Activated T-helper 1 cell treated with Interleukin-2 at 50 U/mL for 16 hours (primary cell): ENCODE results near the gene GPA33.

ENCODE experiments used
- DNase-seq: peaks from one replicate; pipeline ENCODE4 v3.0.0-alpha.2; 2020; ENCODE audit warnings: low read depth

GPA33 gene

DNA sequence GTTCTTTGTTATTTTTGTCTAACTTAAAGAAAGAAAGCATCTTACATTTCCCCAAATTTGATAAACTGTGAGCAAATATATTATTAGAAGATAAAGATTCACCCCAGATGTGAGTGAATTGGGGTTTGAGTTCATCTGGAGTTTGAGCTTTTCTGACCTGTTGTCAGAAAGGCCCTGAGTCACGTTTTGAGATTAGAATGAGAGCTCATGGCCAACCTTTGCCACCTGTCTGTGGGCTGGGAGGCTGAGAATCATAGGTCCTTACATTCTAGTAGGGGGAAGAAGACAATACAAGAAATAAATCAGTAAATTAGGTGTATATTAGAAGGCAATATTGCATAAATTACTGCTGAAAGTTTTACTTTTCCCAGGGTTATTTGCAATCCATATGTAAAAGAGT is 26.0 kb upstream of the GPA33 start:
- DNase-seq = no peak

DNA sequence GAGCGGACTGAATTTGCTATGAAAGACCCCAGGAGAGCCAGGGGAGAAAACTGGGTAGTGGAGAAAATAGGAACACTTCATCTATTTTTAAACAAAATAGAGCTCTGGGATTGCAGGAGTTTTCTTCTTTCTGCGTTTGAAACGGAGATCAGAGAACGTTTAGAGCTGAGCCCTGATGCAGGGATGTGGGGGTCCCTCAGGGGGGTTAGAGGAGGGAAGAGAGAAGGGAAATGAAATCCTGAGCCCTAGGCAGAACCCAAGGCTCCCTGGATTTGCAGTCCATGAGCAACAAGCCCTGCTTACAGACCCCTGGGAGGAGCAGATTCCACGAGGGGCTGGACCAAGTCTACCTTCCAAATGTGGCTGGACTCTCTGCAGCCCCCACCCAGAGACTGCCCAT is 25.5 kb upstream of the GPA33 start:
- no peak for DNase-seq

DNA sequence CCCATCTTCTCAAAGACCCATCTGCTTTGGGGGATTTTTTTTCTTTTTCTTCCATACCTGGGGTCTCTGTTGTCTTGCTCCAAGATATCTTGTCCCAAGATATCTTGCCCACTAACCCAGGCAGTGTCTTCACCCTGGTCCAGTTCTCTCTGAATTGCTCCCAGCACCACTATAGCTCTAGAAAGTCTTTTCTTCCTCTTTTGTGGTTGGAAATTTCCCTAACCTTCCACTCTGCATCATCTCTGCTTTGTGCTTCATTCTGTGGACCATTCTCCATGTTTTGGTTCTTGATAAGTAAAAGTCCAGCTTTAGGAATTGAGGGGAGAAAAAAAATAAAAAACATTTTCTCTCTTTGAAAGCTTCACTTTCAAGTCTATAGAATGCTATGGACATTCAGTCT is 24.5 kb upstream of the GPA33 start:
- no peak for DNase-seq

DNA sequence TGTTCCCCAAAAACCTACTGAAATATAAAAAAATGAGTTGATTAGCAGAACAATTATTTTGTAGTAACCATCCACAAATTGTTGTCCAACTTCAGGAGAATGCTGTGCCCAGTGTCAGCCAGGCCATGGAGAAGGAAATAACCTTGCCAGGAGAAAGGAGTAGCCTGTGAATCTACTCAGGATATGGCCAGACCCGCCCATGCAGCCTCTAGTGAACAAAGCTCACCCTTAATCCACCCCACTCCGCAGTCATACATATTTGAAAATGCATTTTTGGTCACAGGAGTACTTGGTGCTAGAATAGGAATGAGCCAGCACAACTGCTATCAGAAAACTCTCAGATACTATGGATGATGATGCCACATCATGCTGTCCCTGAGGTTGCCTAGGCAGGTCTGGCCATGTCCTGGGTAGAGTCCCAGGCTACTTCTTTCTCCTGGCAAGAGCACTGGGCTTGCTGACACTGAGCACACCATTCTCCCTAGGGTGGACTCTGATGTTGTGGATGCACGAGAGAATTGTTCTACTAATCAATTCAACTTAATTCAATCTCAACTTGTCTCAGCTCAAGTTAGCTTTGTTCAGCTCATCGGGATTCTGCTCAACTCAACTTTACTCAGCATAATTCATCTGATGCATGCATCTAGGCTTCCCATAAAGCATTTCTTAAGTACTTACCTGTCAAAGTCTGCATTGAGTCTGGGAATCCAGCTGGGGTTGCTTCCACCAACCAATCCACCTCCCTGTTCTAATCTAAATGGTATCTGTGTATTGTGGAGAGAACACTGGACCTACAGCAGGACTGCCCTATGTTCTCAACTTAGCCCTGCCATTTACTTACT is 21.9 kb upstream of the GPA33 start:
- no peak for DNase-seq

DNA sequence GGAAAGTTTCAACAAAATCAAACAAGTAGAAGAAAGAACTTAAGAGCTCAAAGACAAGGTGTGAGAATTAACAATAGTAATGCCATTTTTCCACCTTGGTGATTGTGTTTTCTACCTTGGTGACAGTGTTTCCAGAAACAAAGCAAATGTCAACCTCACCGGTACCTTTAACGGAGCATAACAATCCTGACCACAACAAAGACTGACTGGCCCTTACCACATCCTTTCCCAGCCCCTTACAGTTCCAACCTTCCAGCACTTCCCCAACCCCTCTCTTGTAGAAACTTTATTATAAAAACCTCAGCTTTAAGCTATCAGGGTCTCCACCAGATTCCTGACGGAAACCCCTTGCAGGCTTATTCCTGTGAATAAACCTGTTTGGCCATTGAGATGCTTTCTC is 20.4 kb upstream of the GPA33 start:
- DNase-seq = no peak

DNA sequence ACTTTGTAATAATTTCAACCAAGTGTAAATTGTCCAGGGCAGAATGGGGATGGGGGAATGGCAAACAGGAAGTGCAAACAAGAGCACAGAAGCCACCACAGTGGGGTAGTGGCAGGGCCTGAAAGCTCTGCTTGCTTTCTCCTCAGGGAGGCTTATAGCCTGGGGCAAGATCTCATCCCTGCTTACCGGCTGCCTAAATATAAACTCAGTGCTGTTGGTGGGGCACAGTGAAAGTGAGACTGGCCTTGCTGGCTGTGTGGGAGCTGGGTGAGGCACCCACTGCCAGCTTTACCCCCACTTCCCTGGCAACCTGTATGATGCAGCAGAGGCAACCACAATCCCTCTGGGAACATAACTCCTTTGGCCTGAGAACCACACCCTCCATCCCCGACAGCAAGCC is 18.9 kb upstream of the GPA33 start:
- DNase-seq = no peak

DNA sequence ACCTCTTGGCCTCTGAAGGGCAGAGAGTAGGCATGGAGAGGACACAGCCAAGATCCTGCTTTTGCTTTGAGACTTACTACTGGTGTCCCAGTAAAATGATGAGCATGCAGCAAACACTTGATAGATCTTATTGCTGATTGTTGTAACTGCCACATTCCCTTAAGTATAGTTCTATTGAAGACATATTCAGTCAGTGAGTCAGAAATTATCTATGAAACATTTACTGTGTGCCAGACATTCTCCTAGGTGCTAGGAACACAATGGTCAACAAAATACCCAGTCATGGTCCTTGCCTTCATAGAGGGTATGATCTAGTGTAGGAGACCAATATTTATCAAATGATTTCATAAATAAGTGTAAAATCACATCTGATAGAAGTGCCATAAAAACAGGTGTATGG is 17.3 kb upstream of the GPA33 start:
- no peak for DNase-seq

DNA sequence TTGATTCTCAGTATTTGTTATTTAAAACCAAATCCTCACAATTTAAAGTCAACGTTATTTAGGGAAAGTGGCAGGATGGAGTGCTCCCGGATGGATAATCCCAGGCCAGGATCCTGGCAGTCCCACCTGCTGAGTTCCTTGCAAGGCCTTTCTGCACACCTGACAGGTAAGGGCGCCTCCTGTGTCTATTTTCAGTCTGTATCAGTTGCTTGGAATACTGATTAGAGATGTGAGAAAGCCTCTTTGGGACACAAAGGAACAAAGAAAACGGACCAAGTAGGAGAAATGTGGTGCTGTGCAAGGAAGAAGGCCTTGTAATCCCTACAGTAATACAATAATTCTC is 15.9 kb upstream of the GPA33 start:
- no peak for DNase-seq

DNA sequence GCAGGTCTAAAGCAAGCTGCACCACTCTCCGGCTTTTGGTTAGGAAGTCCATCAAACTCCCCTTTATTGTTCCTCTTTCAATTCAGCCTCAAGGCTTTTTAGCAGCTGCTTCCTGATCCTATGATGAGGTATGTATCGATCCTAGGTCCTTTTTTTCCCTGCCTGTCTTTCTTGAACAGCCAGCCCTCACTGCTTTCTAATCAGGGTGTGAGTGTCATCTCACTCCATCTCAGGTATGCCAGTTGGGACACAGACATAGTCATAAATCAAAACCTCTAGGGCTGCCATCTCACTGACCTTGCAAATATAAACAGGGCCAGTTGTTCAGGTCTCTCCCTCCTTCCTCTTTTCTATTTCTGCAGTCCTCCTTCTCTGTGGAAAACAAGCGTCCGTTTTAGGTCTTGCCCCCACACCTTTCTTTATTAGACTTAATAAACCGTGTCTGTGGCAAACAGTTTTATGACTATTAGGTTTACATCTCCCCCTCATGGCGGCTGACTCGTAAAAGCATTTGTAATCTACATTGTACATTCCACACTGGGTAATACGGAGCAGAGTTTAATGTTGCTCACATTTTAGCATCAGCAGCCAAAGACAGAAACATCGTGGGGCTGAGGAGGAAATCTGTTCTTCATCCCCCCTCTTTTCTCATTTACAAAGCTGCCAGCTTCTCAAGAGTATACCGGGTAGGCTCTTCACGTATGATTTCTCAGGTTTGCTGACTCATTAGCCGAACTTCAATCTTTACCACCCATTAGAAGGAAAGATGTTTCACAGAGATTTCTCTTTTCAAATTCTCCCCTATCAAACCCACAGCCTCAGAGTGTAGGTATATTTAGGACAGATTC is 15.3 kb upstream of the GPA33 start:
- no peak for DNase-seq

DNA sequence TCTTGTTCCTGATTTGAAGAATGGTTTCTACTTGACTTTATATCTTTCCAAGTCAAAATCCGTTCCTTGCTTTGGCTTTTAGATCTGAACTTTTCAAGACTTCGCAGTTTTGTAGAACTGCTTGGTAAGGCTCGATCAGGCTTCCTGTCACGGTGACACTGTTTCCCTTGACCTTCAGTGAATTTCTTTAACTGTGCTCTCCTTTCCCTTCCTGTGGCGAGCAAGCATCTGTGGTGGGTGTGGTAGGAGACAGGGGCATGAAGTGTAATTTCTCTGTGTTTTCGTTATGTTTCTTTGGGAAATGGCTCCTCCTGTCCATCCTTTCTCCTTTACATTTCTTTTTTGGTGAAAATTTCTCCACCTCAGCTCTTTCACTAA is 14.1 kb upstream of the GPA33 start:
- no peak for DNase-seq

DNA sequence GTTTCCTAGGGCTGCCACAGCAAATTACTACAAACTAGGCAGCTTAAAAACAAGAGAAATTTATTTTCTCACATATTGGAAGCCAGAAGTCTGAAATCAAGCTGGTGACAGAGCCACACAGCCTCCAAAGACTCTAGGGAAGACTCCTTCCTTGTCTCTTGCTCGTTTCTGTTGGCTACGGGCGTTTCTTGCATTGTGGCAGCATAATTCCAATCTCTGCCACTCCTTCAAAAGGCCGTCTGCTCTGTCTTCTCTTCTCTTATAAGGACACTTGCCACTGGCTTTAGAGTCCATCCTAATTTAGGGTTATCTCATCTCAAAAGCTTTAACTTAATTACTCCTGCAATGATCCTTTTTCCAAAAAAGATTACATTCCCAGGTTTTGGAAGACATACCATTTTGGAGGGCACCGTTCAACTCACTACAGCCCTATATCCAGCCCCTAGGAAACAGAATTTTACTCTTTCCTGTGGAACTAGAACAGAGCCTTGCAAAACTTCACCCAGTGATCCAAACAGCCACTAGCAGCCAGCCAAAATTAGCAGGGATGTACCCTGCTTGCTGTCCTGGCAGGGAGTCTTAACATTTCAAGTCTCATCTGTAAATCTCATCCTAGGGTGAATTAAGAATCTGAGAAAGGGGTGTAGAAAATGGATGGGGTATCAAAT is 12.9 kb upstream of the GPA33 start:
- no peak for DNase-seq

DNA sequence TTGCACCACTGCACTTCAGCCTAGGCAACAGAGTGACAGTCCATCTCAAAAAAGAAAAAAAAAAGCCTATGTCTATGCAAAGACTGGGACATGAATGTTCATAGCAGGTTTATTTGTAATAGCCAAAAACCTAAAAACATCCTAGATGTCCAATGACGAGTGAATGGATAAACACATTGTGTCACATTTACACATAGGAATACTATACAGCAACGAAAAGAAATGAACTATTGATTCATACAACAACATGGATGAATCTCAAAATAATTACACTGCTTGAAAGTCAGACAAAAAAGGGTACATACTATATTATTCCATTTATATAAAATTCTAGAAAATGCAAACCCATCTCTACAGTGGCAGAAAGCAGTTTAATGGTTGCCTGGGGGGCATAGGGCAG is 11.6 kb upstream of the GPA33 start:
- no peak for DNase-seq

DNA sequence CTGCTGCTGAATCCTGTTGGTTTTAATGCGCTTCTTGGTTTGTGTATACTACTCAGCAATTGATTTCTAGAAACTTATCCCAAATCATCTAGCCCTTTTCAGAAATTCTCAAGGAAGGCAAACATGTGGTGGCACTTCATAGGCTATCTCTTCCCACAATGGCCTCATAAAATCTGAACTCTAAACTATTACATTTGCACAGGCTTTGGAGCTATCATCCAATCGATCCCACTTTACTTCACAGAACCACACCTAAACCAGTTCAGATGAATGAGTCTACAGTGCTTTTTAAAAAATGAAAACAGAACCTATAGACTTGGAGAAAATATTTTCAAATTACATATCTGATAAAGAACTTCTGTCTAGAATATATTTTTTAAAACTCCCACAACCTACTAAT is 10.6 kb upstream of the GPA33 start:
- DNase-seq = no peak

DNA sequence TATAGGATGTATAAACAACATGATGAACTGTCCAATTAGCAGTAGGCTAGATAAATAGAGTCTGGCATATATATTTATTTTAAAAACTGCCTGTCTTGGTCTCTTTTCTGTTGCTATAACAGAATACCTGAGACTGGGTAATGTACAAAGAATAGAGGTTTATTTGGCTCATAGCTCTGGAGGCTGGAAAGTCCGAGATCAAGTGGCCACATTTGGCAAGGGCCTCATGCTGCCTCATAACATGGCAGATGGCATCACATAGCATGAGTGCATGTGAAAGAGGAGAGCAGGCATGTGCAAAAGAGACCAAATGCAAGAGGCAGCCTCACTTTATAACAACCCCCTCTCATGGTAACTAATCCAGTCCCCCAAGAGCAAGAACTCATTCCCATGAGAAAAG is 9.7 kb upstream of the GPA33 start:
- DNase-seq = no peak

DNA sequence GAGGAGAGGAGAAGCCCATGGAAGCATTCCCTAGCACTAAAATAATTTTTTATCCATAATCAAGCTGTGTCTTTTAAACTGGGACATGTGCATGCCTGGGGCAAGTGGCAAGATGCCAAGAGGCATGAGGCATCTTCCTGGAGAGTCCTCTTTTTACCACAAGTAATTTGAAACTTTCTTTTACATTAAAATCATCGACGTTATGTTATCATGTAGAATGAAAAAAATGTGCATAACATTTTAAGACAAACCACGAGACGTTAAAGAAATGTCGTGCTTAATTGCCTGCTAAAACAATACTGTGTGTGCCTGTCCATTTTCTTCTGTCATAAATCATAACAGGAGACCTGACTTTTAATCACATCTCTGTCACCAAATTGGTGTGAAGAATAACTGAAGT is 5.2 kb upstream of the GPA33 start:
- DNase-seq = no peak

DNA sequence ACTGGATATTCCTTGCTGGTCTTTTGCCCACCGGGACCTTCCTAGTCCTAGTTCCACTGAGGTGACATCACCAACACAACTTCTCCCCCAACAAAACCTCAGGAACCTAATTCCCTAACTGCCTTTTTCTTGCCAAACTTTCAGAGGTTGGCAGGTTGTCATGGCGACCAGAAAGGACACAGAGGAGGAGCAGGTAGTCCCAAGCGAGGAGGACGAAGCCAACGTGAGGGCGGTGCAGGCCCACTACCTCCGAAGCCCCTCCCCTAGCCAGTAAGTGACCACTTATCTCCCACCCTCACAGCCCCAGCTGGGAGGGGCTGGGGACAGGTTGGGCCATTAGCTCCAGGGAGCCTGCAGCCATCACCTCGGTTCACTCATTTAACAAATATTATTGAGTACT is 4.5 kb upstream of the GPA33 start:
- DNase-seq = no peak

DNA sequence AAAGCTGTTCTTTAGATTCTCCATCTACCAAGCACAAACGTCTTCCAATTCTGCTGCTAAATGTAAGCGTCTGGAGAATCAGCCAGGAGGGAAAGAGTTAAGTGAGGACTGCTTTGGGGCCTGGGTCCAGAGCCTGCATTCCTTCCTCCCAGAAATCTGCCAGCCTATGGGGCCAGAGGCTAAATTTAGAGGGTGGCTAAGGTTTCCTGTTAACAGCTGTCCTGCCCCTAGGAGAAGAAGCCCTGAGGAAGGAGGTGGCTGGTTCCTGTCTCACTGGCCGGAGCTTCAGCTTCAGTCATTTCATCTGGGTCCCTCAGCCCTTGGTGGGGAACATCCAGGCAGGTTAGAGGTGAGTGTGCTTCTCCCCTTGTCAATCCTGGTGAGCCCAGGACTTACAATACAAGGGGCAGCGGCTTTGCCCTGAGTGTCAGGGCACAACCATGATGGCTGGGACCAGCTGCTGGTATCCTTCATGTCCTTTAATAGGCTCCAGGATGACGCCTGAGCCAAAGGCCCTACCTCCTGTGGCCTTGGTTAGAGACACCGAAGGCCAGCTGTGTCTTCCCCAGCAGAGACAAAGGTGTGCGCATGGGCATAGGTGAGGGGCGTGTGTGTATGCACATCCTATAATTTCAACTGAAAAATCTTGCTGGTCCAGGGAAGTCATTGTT is 3.8 kb upstream of the GPA33 start, which contains the start of gene STYXL2:
Gene STYXL2 (plus strand): TSS at position 230 of the 671 bp plus-strand sequence. CDS start 775 bp downstream, outside the sequence.
- DNase-seq = no peak

DNA sequence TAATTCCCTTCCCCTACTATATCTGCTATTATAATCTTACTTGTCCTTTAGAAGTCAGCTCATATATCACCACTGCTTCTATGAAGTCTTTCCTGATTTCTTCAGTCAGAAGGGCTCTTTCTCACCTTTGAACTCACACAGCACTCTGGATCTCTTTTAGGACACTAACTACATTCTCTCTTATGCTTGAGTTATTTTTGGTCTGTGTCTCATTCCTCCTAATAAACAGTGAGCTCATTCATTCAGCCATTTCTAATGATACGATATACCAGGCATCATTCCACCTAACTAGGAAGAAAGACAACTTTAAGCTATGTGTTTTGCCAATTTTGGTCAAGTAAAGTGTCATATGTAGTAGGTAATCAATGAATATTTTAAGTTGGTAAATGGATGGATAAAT is 2.5 kb upstream of the GPA33 start:
- DNase-seq = no peak

DNA sequence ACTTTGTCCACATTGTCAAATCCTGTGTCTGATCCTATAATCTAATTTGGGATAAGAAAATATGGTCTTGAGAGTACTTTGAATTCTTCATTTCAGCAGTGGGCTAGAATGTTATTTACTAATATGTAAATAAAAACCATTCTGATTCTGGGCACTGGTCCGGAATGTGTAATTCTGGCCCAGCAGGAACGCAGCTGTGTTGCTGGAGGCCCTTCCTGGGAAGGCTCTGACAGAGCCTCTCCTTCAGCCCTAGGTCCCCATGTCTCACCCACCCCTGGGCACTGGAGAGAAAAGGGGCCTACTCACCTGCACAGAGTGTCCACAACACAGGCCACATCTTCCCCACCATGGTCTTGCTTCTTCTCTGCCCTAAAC is 251 bp downstream of the GPA33 start:
- no peak for DNase-seq

DNA sequence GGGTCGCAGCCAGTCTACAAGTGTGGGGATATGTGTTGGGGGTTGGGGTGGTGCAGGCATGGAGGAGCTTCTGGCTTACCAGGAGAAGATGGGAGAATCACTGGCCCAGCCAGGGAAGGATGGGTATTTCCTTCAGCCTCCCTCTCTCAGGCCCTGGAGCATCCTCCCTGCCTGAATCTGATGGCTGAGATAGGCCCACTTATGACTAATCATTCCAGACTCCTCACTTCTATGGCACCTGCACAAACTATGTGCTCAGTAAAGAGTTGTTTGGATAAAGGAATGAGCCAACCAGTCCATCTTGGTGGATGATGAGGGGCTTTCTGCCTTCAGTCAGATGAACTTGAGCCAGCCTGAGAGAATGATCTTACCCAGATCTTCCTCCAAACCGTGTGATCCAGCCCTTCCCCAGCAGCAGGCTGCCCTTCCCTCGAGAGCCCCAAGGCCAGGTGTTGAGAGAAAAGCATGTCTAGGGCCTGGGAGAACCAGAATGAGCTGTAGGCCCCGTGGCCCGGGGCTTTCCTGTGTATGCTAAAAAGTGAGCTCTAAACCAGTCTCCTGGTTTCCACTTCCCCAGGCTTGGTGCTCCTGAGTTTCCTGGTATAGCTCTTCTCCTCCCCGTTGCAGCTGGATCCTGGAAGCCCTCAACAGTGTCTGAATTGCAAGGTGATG is 1.3 kb downstream of the GPA33 start:
- DNase-seq = no peak

DNA sequence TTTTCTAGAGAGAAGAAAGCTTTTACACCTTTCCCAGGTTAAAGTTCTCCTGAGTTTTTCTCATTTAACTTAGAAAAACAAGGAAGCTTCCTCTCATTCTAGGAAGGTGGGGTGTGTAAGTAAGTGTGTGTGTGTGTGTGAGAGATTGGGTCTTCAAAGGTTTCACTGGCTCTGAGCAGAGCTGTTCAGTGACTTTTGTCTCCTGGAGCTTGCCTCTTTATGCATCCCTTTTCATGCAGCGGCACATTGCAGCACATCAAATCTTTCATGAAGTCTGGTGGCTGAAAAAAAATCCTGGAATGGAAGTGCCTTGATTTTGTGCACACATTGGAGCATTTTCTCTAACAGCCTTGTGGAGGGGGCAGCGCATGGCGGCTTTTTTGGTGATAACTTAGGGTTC is 3.4 kb downstream of the GPA33 start:
- DNase-seq = no peak

DNA sequence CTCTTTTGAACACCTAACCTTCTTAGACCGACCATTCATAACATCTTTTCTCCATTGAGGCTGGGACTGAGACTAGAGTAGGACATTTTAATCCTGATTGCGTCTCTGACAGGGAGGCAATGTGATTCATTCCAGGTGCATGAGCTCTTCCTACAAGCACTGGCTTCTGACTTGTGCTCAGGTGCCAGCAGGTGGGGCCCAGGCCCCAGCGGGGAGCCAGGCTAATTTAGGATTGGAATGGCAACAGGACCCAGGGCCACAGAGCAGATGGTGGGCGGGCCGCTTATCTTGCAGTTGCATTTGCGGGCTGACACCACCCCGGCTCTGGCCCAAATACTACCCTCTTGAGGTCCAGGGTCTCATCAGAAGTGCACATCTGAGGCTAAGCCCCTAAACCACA is 4.1 kb downstream of the GPA33 start:
- DNase-seq = no peak
